Skin of body (tissue), 2 donors: ENCODE results near the gene ITGA1. TPM values are rescaled to one million over a fixed set of nuclear protein-coding genes. Genes with fewer than 3 reads are reported as not detected.
"Not testable (repeated sequence)": the region's sequence is repeated elsewhere in the genome, so short reads cannot be mapped to it uniquely, and the experiment has no call there.

ENCODE experiments used
- DNase-seq: peaks from one replicate; lab custom pipeline; 2025; lab: John Stamatoyannopoulos, UW
- total RNA-seq: library from RNA; depleted of rRNA; stranded (reverse); fragments of >200 nt; gene quantifications from one replicate; pipeline ENCODE4 v1.2.3, GENCODE V29; 2014

ITGA1 gene
- total RNA-seq, result 23.3 TPM

DNA sequence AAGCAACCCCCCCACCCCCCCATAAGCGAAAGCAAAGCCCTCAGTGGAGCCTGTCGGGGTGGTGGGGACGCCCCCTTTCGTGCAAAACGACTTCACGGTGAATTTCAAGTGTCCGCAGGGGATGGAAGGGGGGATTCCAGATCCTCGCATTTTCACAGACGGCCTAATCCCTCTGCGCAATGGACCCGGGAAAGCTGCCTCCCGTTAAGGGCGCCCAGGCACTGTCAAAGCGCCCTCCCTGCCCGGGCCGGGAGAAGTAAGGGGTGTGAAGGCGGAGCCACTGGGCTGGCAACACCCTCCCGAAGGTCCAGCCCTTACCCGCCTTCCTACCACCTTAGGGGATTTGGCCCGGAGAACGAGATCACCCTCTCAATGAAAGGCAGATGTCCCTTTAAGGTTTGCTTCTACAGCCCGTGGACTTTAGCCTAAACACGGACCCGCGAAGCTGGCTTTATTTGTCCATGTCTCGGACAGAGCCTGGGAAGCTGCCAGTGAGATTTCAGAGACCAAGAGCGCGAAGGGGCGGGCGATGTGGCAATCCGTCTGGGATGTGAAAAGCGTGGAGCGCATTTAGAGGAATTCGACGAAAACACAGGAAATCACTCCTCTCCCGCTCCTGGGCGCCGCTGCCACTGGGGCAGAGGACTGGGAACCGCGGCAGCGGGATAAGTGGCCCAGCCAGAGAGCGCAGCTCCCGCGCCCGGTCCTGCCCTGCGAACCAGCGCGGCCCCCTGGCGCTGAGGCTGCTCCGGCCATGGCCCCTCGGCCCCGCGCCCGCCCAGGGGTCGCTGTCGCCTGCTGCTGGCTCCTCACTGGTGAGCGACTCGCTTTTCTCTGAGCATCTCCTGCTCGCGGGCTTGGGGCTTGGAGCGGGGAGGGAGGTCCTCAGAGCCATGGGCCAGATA lies at the start of gene ITGA1, which contains the start of gene PELO:
ITGA1 (plus strand) TSS at position 317 of the 905 bp plus-strand sequence; CDS start at position 755, 438 bp downstream.
PELO (plus strand) TSS at position 317 of the 905 bp plus-strand sequence. CDS start 12,479 bp downstream, outside the sequence.
- DNase-seq, result peak; percentile 30

DNA sequence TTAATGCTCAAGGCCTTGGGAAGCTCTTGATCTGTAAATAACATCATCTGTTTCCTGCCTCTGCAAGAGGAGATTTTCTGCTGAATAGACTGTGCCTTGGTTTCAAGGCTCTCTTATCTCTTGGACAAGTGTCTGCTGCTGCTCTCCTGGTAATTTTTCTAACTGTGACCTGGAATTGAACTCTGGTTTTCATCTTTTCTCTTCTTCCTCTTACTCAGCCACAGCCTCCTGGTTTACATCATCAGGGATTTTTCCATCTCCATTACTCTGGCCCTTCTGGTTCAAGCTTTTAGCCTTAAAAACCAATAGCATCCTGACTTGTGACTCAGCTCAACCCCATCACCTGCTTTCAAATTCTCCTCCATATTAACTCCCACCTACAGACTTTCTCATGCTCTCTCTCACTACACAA lies 49.6 kb upstream of the ITGA1 start:
- DNase-seq, result no peak

DNA sequence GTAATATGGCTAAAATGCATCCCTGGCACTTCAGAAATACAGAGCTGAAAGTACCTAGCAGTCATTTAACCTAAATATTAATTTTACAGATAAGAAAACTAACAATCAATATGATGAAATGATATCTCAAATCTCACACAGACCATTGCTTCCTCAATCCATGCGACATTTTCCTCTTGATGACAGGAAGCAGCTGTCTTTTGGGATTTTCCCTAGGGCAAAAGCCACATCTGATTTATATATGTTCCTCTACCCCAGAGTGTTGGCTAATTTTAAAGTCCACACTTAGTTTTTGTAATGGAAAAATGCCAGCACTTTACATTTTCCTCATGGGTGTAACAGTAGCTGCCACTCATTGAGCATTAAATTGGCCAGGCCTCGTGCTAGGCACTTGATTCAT lies 47.7 kb upstream of the ITGA1 start:
- no peak for DNase-seq

DNA sequence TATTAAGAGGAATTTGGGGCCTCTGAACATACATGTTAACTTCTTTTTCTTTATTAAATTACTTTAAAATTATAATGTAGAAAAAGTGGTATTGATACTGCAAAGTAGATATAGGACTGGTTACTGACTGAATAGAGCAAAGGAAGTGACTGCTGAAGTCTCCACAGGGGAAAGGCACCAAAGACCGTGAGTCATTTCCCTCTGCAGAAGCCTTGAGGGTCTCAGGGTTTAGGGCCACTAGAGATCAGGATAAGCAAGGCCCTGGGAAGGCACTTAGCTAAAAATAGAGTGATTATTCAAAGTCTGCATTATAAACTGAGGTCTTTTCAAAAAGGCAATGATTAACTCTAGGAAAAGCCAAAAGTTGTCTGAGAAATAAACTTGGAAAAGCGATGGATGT lies 44.7 kb upstream of the ITGA1 start:
- no peak for DNase-seq

DNA sequence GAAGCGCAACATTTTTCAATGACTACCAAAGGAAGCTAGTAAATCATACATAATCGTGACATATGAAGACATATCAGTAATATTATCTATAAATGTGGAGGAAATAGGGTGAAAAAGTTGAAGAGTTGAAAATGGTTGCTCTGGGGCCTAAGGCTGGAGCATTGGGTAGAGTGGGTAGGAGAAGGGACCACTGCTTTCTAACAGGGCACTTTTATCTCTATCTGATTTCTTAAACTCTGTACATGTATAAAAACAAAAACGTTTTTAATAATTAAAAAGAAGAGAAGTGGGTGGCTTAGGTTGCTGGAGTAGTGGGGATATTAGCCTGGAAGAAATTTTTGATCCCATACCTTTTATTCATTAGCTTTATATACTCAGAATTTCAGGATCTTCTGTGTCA lies 44.2 kb upstream of the ITGA1 start:
- DNase-seq, result no peak

DNA sequence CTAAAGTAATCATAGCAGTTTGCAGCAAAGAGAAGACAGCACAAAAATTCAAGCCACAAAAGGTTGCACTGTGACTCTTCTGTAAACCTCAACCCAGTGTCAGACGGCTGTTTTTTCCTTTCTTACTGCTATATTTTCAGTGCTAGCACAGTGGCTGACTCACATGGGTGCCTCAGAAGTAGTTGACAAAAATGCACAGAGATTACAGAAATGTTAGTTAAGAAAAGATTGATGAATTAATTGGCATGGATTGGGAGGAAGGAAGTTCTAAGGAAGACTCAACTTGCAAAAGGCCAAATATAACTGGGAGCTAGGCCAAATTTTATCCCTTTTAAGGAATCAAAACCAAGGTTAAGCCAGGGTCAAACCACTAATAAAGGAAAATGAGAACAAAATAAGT lies 43.7 kb upstream of the ITGA1 start:
- no peak for DNase-seq

DNA sequence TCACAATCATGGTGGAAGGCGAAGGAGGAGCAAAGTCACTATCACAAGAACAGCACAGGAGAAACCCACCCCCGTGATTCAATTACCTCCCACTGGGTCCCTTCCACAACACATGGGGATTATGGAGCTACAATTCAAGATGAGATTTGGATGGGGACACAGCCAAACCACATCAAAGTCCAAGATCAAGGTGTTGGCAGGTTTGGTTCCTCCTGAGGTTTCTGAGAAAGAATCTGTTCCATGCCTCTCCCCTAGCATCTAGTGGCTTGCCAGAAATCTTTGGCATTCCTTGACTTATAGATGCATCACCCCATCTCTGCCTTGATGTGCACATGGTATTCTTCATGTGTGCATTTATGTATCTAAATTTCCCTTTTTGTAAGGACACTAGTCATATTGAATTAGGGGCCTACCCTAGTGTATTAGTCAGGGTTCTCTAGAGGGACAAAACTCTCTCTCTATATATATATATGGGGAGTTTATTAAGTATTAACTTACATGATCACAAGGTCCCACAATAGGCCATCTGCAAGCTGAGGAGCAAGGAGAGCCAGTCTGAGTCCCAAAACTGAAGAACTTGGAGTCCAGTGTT lies 42.8 kb upstream of the ITGA1 start:
- DNase-seq, result not testable (repeated sequence)

DNA sequence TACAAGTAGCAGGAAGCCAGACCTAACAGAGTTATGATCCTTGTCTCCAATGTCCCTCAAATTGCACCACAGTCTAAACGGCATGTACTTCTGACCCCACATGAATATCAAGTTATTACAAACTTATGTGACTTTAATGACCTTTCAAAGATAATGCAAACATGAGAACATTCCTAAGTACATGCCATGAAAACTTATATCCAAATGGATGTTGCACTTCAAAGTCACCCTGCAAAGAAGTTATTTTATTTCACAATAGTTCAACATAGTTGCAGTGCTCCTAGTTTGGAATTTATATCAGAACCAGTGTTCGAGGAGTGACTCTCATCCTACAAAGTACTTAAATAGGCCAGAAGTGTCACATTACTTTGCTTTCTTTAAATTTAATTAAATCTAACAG lies 41.2 kb upstream of the ITGA1 start:
- DNase-seq, result no peak

DNA sequence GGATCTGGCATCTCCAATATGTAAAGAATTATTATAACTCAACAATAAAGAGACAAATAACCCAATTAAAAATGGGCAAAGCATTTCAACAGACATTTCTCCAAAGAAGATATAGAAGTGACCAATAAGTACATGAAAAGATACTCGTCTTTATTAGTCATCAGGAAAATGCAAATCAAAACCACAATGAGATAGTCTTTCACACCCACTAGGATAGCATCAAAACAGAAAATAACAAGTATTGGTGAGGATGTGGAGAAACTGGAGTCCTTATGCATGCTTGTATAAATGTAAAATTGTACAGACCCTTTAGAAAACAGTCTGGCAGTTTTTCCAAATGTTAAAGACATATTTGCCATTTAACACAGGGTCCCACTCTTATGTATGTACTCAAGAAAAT lies 39.1 kb upstream of the ITGA1 start:
- no peak for DNase-seq

DNA sequence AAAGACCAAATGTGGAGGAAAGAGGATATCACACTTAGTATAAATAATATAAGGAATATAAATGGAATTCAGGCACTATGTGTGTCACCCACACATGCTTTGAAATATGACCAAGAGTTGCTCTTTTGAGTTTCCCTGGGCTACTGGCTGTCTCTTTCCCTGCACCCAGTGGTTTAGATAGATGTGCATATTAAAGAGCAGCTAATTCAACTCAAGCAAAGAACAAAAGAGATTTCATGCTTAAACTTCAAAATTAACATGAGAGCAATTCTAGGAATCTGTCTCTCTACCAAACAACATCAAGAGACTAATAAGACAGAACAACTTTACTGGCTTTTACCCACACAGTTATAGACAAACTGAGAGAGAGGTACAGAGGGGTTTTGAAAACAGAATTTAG lies 38.0 kb upstream of the ITGA1 start:
- no peak for DNase-seq

DNA sequence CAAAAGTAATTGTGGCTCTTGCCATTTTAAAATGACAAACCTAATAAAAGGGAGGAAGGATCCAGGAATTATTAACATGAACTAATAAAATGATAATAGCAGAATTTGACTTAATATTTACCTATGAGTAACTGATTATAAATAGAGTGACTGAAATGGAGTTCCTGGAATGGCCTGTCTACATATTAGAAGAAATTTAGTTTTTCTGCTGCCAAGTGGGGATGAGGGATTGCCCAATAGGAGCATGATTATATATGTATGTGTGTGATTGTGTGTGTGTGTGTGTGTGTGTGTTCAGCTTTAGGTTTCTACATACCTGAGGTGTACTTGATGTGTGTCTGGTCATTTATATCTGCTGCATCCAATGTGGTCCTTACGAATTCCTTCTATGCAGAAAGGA lies 36.6 kb upstream of the ITGA1 start:
- DNase-seq, result no peak

DNA sequence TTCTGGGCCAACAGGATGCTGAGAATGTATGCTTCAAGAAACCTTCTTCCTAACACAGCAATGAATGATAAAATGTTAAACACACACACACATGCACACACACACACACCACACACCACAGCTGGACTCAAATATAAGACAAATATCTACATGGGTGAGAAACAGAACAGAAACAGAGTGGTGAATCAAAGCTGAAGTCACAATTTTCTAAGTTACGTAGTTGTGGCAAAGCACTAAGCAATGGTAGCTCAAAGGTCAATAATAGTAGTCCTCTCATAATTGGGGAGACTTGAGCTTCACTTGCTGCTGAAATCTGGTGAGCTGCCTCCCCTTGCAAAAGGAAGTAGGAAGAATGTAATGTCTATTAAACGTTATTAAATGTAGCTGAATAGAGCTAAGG lies 33.7 kb upstream of the ITGA1 start:
- no peak for DNase-seq

DNA sequence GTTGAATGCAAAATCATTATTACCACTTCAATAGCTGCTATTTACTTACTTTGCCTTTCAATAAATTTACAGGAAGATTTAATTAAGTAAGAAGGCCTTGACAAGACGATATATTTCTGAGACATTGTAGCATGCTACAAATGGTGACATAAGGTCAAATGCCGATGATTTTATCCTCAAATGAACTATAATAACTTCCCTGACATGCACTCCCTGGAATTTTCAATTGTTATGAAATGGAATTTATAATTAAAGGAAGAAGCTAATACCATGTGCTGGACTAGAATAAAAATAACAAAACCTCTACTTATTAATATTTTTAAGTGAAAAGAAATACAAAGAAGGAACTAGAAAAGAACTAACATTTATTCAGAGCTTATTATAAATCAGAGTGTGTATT lies 30.2 kb upstream of the ITGA1 start:
- DNase-seq, result no peak

DNA sequence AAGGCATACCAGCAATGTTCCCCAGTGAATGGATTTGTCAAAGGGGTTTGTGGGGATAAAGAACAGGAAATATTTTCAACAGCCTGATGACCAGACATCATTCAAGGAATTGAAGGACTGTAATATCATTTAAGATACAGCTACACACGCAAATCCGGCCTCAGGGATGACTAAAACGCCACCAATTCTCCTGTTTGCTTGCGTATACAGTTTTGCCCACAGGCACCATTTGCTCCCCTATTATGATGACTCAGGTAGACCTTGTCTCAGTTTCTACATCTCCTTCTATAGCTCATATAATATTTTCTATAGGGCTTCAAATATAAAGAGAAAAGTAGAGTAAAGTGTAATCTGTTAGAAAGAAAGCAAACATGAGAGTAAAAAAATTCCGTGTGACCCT lies 29.7 kb upstream of the ITGA1 start:
- no peak for DNase-seq

DNA sequence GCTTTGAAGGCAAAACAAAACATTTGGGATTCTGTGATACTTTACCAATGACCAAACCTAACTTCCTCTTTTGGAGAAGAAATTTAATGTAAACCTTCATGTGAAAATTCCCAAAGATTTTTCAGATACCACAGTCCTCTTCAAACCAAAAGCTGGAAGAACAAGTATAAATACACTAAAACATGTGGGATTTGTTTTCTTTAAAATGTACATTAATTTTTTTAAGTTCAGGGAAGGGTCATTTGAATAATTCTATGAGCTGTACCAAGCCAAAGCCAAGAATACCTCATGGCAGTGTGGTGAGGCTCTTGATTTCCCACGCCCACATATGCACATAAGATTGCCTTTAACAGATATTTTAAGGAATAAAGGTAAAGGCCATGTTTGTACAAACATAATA lies 28.4 kb upstream of the ITGA1 start:
- no peak for DNase-seq

DNA sequence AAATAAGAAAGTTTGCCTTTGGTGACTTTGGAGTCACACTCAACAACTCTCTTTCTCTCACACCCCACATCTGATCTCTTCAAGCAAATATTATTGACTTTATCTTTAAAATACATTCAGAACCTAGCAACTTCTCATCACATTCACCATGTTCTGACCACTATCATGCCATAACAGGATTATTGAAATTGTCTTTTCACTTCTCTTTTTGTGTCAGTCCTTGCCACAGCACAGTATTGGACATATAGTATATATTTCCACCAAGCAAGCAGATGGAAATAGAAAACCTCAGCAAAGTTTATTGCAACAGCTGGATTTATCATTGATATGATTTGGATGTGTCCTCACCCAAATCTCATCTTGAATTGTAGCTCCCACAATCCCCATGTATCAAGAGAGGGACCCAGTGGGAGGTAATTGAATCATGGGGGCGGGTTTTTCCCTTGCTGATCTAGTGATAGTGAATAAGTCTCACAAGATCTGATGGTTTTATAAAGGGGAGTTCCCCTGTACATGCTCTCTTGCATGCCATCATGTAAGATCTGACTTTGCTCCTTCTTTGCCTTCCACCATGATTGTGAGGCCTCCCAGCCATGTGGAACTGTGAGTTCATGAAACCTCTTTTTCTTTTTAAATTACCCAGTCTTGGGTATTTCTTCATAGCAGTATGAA lies 26.9 kb upstream of the ITGA1 start:
- no peak for DNase-seq

DNA sequence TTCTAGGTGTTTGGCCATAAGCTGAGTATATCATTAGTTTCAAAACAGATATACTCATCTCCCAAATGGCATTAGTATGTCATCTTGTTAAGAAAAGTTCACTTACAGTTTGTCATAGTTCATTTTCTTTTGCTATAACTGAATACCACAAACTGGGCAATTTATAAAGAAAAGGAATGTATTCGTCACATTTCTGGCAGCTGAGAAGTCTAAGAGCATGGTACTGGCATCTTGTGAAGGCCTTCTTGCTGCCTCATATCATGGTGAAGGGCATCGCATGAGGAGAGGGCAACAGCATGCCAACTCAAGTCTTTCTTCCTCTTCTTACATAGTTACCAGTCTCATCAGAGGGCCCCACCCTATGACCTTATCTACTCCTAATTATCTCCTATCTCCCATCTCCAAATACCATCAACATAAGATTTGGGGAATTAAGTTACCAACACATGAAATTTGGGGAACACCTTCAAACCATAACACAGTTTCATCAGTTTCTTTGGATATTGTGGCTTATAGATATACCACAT lies 20.4 kb upstream of the ITGA1 start:
- DNase-seq, result no peak

DNA sequence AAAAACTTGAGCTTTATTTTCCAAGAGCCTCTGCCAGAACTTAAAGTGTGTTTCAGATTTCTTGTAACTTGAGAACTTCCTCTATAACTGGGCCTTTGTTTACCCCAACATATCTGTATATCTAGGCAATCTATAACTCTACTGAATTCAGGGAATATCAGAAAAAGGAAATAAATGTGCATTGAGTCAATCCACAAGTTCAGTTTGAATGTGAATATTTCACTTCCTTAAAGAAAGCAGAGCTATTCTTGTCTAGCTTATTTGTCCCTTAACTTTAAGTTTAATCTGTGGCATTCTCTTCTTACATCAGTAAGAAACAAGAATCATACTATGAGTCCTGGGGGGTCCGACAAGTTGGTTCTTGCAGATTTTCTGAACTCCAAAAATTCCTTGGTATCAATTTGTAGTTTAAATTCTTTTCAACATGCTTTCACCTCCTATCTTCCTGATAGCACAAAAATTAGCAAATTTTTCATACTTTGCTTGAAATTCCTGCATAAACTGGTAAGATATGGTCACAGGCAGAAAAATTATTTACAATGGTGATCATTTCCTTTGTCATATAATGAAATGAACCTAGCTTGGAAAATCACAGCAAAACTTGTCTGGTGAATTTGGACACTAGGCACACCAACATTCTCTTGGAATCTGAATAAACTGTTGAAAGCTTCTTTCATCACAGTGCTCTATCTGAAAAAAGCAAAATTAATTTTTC lies 19.8 kb upstream of the ITGA1 start:
- DNase-seq, result no peak

DNA sequence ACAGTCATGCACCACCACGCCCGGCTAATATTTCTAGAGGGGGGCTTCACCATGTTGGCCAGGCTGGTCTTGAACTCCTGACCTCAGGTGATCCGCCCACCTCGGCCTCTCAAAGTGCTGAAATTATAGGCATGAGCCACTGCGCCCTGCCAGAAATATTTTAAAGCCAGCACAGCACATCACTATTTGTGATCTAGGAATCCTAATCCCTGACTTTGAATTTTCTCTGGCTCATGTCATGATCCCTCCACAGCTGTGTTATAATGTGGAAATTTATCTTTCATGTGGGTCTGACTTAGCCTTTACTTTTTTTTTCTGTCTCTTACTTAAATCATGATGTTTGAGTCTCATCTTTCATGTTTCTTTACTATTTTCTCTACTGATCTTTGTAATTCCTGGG lies 18.7 kb upstream of the ITGA1 start:
- no peak for DNase-seq

DNA sequence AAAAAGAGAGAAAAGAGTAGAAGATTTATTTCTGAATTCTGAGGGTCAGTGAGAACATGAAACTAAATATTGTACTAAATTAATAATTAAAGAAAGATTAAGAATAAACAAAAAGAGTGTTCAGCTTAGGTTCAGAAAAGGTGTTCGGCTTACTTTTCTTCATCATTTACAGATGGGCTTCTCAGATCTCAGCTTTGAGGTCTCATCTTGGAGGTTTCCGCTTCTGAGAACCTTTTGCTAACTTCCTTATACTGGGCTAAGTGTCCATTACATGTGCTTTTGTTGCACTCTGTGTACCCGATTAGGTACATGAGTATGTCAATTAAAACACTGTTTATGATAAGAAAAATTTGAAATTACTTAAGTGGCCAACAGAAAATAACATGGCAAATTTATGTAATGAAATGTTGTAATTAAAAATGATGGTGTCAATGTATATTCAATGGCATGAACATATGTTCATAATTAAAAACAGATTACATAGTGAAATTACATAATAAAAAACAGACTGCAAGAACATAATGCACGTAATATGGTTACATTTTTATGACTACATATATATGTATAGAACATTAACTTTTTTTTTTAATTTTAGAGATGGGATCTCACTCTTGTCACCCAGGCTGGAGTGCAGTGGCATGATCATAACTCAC lies 17.3 kb upstream of the ITGA1 start:
- no peak for DNase-seq
